Measurements from ENCODE around the gene SRCAP. TPM values are rescaled to one million over a fixed set of nuclear protein-coding genes. Genes with fewer than 3 reads are reported as not detected.
"Not testable (repeated sequence)": the region's sequence is repeated elsewhere in the genome, so short reads cannot be mapped to it uniquely, and the experiment has no call there.

Gene SRCAP
- total RNA-seq, 1 experiment from 2014 or later = 22.0 TPM

- H3K9me3 ChIP-seq (replicated peaks) = no peaks in the 10 kb centered on the region
- no peak overlapping the region for H3K27ac ChIP-seq
- no peaks in the 10 kb centered on the region for H3K27me3 ChIP-seq
- no peak overlapping the region for H3K4me3 ChIP-seq
- DNase-seq = no peak
- peaks cover 5% of the 10 kb centered on the region; the same call in 1 of the 2 replicates for H3K4me1 ChIP-seq
- H3K36me3 ChIP-seq = peaks cover 55% of the 10 kb centered on the region
These were observed 1.5 kb downstream of the SRCAP start for GRCh38 chr16:30700491-30700890.

- H3K4me1 ChIP-seq = peaks cover 5% of the 10 kb centered on the region; the same call in 1 of the 2 replicates
- no peaks in the 10 kb centered on the region for H3K9me3 ChIP-seq (replicated peaks)
- H3K27me3 ChIP-seq = no peaks in the 10 kb centered on the region
- no peak for DNase-seq
- H3K4me3 ChIP-seq = no peak overlapping the region
- H3K27ac ChIP-seq = no peak overlapping the region
- peaks cover 60% of the 10 kb centered on the region for H3K36me3 ChIP-seq
These were observed 2.0 kb downstream of the SRCAP start for GRCh38 chr16:30700971-30701370.

- not testable (repeated sequence) for H3K4me3 ChIP-seq
- H3K36me3 ChIP-seq = peaks cover 81% of the 10 kb centered on the region
These were observed 4.1 kb downstream of the SRCAP start for GRCh38 chr16:30703071-30703470.

GRCh38 chr16:30703971-30704370 lies 5.0 kb downstream of the SRCAP start:
- Histone ChIP-seq H3K27me3 (no peaks in the 10 kb centered on the region), H3K9me3 (replicated peaks) (no peaks in the 10 kb centered on the region), H3K27ac (no peak overlapping the region), H3K4me3 (no peak overlapping the region), H3K4me1 (peaks cover 5% of the 10 kb centered on the region; the same call in 1 of the 2 replicates), H3K36me3 (peaks cover 90% of the 10 kb centered on the region)
- DNase-seq = no peak

More at GRCh38 chr16:30703071-30703470, 4.1 kb downstream of the SRCAP start:
- H3K27me3 ChIP-seq; H3K4me1 ChIP-seq; DNase-seq; H3K9me3 ChIP-seq (replicated peaks); H3K27ac ChIP-seq: not testable (repeated sequence)

GRCh38 chr16:30706046-30706445 lies 7.1 kb downstream of the SRCAP start:
- H3K27ac ChIP-seq = no peak overlapping the region
- no peaks in the 10 kb centered on the region for H3K4me1 ChIP-seq
- no peak for DNase-seq
- no peaks in the 10 kb centered on the region for H3K9me3 ChIP-seq (replicated peaks)
- no peaks in the 10 kb centered on the region for H3K27me3 ChIP-seq
- H3K36me3 ChIP-seq = peaks cover 96% of the 10 kb centered on the region
- no peak overlapping the region for H3K4me3 ChIP-seq

- Histone ChIP-seq H3K9me3 (replicated peaks) (no peaks in the 10 kb centered on the region), H3K4me1 (no peaks in the 10 kb centered on the region), H3K36me3 (peaks cover 93% of the 10 kb centered on the region), H3K4me3 (no peak overlapping the region), H3K27ac (no peak overlapping the region), H3K27me3 (no peaks in the 10 kb centered on the region)
- DNase-seq = no peak
These were observed 12.0 kb downstream of the SRCAP start for GRCh38 chr16:30710971-30711370.

GRCh38 chr16:30711712-30712111 lies 12.7 kb downstream of the SRCAP start:
- H3K27ac ChIP-seq = no peak overlapping the region
- no peaks in the 10 kb centered on the region for H3K27me3 ChIP-seq
- H3K9me3 ChIP-seq (replicated peaks) = no peaks in the 10 kb centered on the region
- H3K4me3 ChIP-seq = no peak overlapping the region
- H3K4me1 ChIP-seq = no peaks in the 10 kb centered on the region
- no peak for DNase-seq
- H3K36me3 ChIP-seq = peaks cover 93% of the 10 kb centered on the region

- Histone ChIP-seq H3K9me3 (replicated peaks) (no peaks in the 10 kb centered on the region), H3K36me3 (peaks cover 89% of the 10 kb centered on the region), H3K4me1 (no peaks in the 10 kb centered on the region), H3K27ac (no peak overlapping the region), H3K4me3 (no peak overlapping the region), H3K27me3 (no peaks in the 10 kb centered on the region)
- no peak for DNase-seq
These were observed 16.9 kb downstream of the SRCAP start for GRCh38 chr16:30715750-30716445.

- DNase-seq = no peak
- Histone ChIP-seq H3K36me3 (peaks cover 96% of the 10 kb centered on the region), H3K27me3 (no peaks in the 10 kb centered on the region), H3K4me3 (no peak overlapping the region), H3K9me3 (replicated peaks) (no peaks in the 10 kb centered on the region), H3K4me1 (no peaks in the 10 kb centered on the region), H3K27ac (no peak overlapping the region)
These were observed 21.1 kb downstream of the SRCAP start for GRCh38 chr16:30720086-30720485.

GRCh38 chr16:30720694-30721093 lies 21.7 kb downstream of the SRCAP start:
- Histone ChIP-seq H3K27me3 (no peaks in the 10 kb centered on the region), H3K27ac (no peak overlapping the region), H3K9me3 (replicated peaks) (no peaks in the 10 kb centered on the region), H3K36me3 (peaks cover 95% of the 10 kb centered on the region), H3K4me3 (no peak overlapping the region), H3K4me1 (no peaks in the 10 kb centered on the region)
- no peak for DNase-seq

- Histone ChIP-seq H3K4me1 (no peaks in the 10 kb centered on the region), H3K27me3 (no peaks in the 10 kb centered on the region), H3K9me3 (replicated peaks) (no peaks in the 10 kb centered on the region), H3K27ac (no peak overlapping the region), H3K36me3 (peaks cover 95% of the 10 kb centered on the region), H3K4me3 (no peak overlapping the region)
- no peak for DNase-seq
These were observed 22.2 kb downstream of the SRCAP start for GRCh38 chr16:30721167-30721566.

- Histone ChIP-seq H3K9me3 (replicated peaks) (no peaks in the 10 kb centered on the region), H3K27me3 (no peaks in the 10 kb centered on the region), H3K4me1 (no peaks in the 10 kb centered on the region), H3K36me3 (peaks cover 95% of the 10 kb centered on the region), H3K27ac (no peak overlapping the region), H3K4me3 (no peak overlapping the region)
- no peak for DNase-seq
These were observed 22.6 kb downstream of the SRCAP start for GRCh38 chr16:30721606-30722005.

GRCh38 chr16:30722443-30722842 lies 23.5 kb downstream of the SRCAP start:
- Histone ChIP-seq H3K36me3 (peaks cover 96% of the 10 kb centered on the region), H3K9me3 (replicated peaks) (no peaks in the 10 kb centered on the region), H3K4me3 (no peak overlapping the region), H3K27me3 (no peaks in the 10 kb centered on the region), H3K4me1 (no peaks in the 10 kb centered on the region), H3K27ac (no peak overlapping the region)
- DNase-seq = no peak

- DNase-seq = no peak
- peaks cover 97% of the 10 kb centered on the region for H3K36me3 ChIP-seq
- no peaks in the 10 kb centered on the region for H3K9me3 ChIP-seq (replicated peaks)
- no peak overlapping the region for H3K4me3 ChIP-seq
- H3K27me3 ChIP-seq = no peaks in the 10 kb centered on the region
- H3K4me1 ChIP-seq = no peaks in the 10 kb centered on the region
- no peak overlapping the region for H3K27ac ChIP-seq
These were observed 23.9 kb downstream of the SRCAP start for GRCh38 chr16:30722916-30723315.

GRCh38 chr16:30723725-30724355 lies 24.9 kb downstream of the SRCAP start:
- Histone ChIP-seq H3K36me3 (peaks cover 95% of the 10 kb centered on the region), H3K4me3 (no peak overlapping the region), H3K27me3 (no peaks in the 10 kb centered on the region), H3K27ac (no peak overlapping the region), H3K4me1 (no peaks in the 10 kb centered on the region), H3K9me3 (replicated peaks) (no peaks in the 10 kb centered on the region)
- no peak for DNase-seq

Data from SJCRH30 (cell line).